ENCODE results near the gene DYRK1A.

Gene DYRK1A

GRCh38 chr21:37378700-37379139, 12.1 kb downstream of the DYRK1A start:
- H3K9me3 ChIP-seq (ENCODE audit: control insufficient read depth, low read length): no peaks in the 10 kb centered on the region
- peaks cover 36% of the 10 kb centered on the region for H3K4me1 ChIP-seq (ENCODE audit: control insufficient read depth, insufficient read depth, low read length)
- H3K36me3 ChIP-seq (ENCODE audit: control insufficient read depth, insufficient read depth, low read length): no peaks in the 10 kb centered on the region
- H3K4me3 ChIP-seq (ENCODE audit: low read length): no peak overlapping the region
- H3K27me3 ChIP-seq (ENCODE audit: control insufficient read depth, insufficient read depth, low read length): no peaks in the 10 kb centered on the region
- H3K9ac ChIP-seq (ENCODE audit: low read length): no peak overlapping the region

- Histone ChIP-seq H3K4me1 (ENCODE audit: control insufficient read depth, insufficient read depth, low read length) (peaks cover 27% of the 10 kb centered on the region), H3K9ac (ENCODE audit: low read length) (no peak overlapping the region), H3K36me3 (ENCODE audit: control insufficient read depth, insufficient read depth, low read length) (no peaks in the 10 kb centered on the region), H3K27me3 (ENCODE audit: control insufficient read depth, insufficient read depth, low read length) (no peaks in the 10 kb centered on the region), H3K4me3 (ENCODE audit: low read length) (no peak overlapping the region), H3K9me3 (ENCODE audit: control insufficient read depth, low read length) (no peaks in the 10 kb centered on the region)
These were observed 14.1 kb downstream of the DYRK1A start for GRCh38 chr21:37380349-37381323.

GRCh38 chr21:37381883-37382585, 15.5 kb downstream of the DYRK1A start:
- no peaks in the 10 kb centered on the region for H3K27me3 ChIP-seq (ENCODE audit: control insufficient read depth, insufficient read depth, low read length)
- no peak overlapping the region for H3K4me3 ChIP-seq (ENCODE audit: low read length)
- H3K9me3 ChIP-seq (ENCODE audit: control insufficient read depth, low read length): no peaks in the 10 kb centered on the region
- no peaks in the 10 kb centered on the region for H3K36me3 ChIP-seq (ENCODE audit: control insufficient read depth, insufficient read depth, low read length)
- peaks cover 24% of the 10 kb centered on the region for H3K4me1 ChIP-seq (ENCODE audit: control insufficient read depth, insufficient read depth, low read length)
- H3K9ac ChIP-seq (ENCODE audit: low read length): no peak overlapping the region

GRCh38 chr21:37383086-37383485, 16.5 kb downstream of the DYRK1A start:
- Histone ChIP-seq H3K27me3 (ENCODE audit: control insufficient read depth, insufficient read depth, low read length) (no peaks in the 10 kb centered on the region), H3K4me3 (ENCODE audit: low read length) (no peak overlapping the region), H3K36me3 (ENCODE audit: control insufficient read depth, insufficient read depth, low read length) (no peaks in the 10 kb centered on the region), H3K9me3 (ENCODE audit: control insufficient read depth, low read length) (no peaks in the 10 kb centered on the region), H3K4me1 (ENCODE audit: control insufficient read depth, insufficient read depth, low read length) (peaks cover 24% of the 10 kb centered on the region), H3K9ac (ENCODE audit: low read length) (no peak overlapping the region)

- Histone ChIP-seq H3K36me3 (ENCODE audit: control insufficient read depth, insufficient read depth, low read length) (no peaks in the 10 kb centered on the region), H3K27me3 (ENCODE audit: control insufficient read depth, insufficient read depth, low read length) (no peaks in the 10 kb centered on the region), H3K9ac (ENCODE audit: low read length) (no peak overlapping the region), H3K4me1 (ENCODE audit: control insufficient read depth, insufficient read depth, low read length) (peaks cover 17% of the 10 kb centered on the region), H3K4me3 (ENCODE audit: low read length) (no peak overlapping the region), H3K9me3 (ENCODE audit: control insufficient read depth, low read length) (no peaks in the 10 kb centered on the region)
These were observed 17.3 kb downstream of the DYRK1A start for GRCh38 chr21:37383784-37384311.

- H3K36me3 ChIP-seq (ENCODE audit: control insufficient read depth, insufficient read depth, low read length): no peaks in the 10 kb centered on the region
- H3K9me3 ChIP-seq (ENCODE audit: control insufficient read depth, low read length): no peaks in the 10 kb centered on the region
- H3K4me3 ChIP-seq (ENCODE audit: low read length): no peak overlapping the region
- H3K27me3 ChIP-seq (ENCODE audit: control insufficient read depth, insufficient read depth, low read length): no peaks in the 10 kb centered on the region
- no peak overlapping the region for H3K9ac ChIP-seq (ENCODE audit: low read length)
- H3K4me1 ChIP-seq (ENCODE audit: control insufficient read depth, insufficient read depth, low read length): peaks cover 14% of the 10 kb centered on the region
These were observed 17.8 kb downstream of the DYRK1A start for GRCh38 chr21:37384416-37384815.

GRCh38 chr21:37385179-37385765, 18.7 kb downstream of the DYRK1A start:
- H3K9me3 ChIP-seq (ENCODE audit: control insufficient read depth, low read length): no peaks in the 10 kb centered on the region
- H3K36me3 ChIP-seq (ENCODE audit: control insufficient read depth, insufficient read depth, low read length): no peaks in the 10 kb centered on the region
- H3K9ac ChIP-seq (ENCODE audit: low read length): no peak overlapping the region
- H3K27me3 ChIP-seq (ENCODE audit: control insufficient read depth, insufficient read depth, low read length): no peaks in the 10 kb centered on the region
- no peak overlapping the region for H3K4me3 ChIP-seq (ENCODE audit: low read length)
- peaks cover 14% of the 10 kb centered on the region for H3K4me1 ChIP-seq (ENCODE audit: control insufficient read depth, insufficient read depth, low read length)

- Histone ChIP-seq H3K9ac (ENCODE audit: low read length) (no peak overlapping the region), H3K27me3 (ENCODE audit: control insufficient read depth, insufficient read depth, low read length) (no peaks in the 10 kb centered on the region), H3K4me1 (ENCODE audit: control insufficient read depth, insufficient read depth, low read length) (peaks cover 11% of the 10 kb centered on the region), H3K9me3 (ENCODE audit: control insufficient read depth, low read length) (no peaks in the 10 kb centered on the region), H3K4me3 (ENCODE audit: low read length) (no peak overlapping the region), H3K36me3 (ENCODE audit: control insufficient read depth, insufficient read depth, low read length) (no peaks in the 10 kb centered on the region)
These were observed 19.6 kb downstream of the DYRK1A start for GRCh38 chr21:37386151-37386550.

GRCh38 chr21:37389456-37389855, 22.9 kb downstream of the DYRK1A start:
- Histone ChIP-seq H3K4me3 (ENCODE audit: low read length) (no peak overlapping the region), H3K9ac (ENCODE audit: low read length) (no peak overlapping the region), H3K9me3 (ENCODE audit: control insufficient read depth, low read length) (no peaks in the 10 kb centered on the region), H3K36me3 (ENCODE audit: control insufficient read depth, insufficient read depth, low read length) (no peaks in the 10 kb centered on the region), H3K27me3 (ENCODE audit: control insufficient read depth, insufficient read depth, low read length) (no peaks in the 10 kb centered on the region), H3K4me1 (ENCODE audit: control insufficient read depth, insufficient read depth, low read length) (peaks cover 23% of the 10 kb centered on the region)

GRCh38 chr21:37391666-37392065, 25.1 kb downstream of the DYRK1A start:
- Histone ChIP-seq H3K4me1 (ENCODE audit: control insufficient read depth, insufficient read depth, low read length) (peaks cover 18% of the 10 kb centered on the region), H3K4me3 (ENCODE audit: low read length) (no peak overlapping the region), H3K9me3 (ENCODE audit: control insufficient read depth, low read length) (no peaks in the 10 kb centered on the region), H3K36me3 (ENCODE audit: control insufficient read depth, insufficient read depth, low read length) (no peaks in the 10 kb centered on the region), H3K27me3 (ENCODE audit: control insufficient read depth, insufficient read depth, low read length) (no peaks in the 10 kb centered on the region), H3K9ac (ENCODE audit: low read length) (no peak overlapping the region)

- H3K4me3 ChIP-seq (ENCODE audit: low read length): no peak overlapping the region
- H3K36me3 ChIP-seq (ENCODE audit: control insufficient read depth, insufficient read depth, low read length): no peaks in the 10 kb centered on the region
- H3K27me3 ChIP-seq (ENCODE audit: control insufficient read depth, insufficient read depth, low read length): no peaks in the 10 kb centered on the region
- no peaks in the 10 kb centered on the region for H3K9me3 ChIP-seq (ENCODE audit: control insufficient read depth, low read length)
- H3K9ac ChIP-seq (ENCODE audit: low read length): no peak overlapping the region
- H3K4me1 ChIP-seq (ENCODE audit: control insufficient read depth, insufficient read depth, low read length): peaks cover 14% of the 10 kb centered on the region
These were observed 25.9 kb downstream of the DYRK1A start for GRCh38 chr21:37392441-37392840.

- H3K9ac ChIP-seq (ENCODE audit: low read length): no peak overlapping the region
- H3K27me3 ChIP-seq (ENCODE audit: control insufficient read depth, insufficient read depth, low read length): no peaks in the 10 kb centered on the region
- peaks cover 14% of the 10 kb centered on the region for H3K4me1 ChIP-seq (ENCODE audit: control insufficient read depth, insufficient read depth, low read length)
- H3K4me3 ChIP-seq (ENCODE audit: low read length): no peak overlapping the region
- H3K9me3 ChIP-seq (ENCODE audit: control insufficient read depth, low read length): no peaks in the 10 kb centered on the region
- no peaks in the 10 kb centered on the region for H3K36me3 ChIP-seq (ENCODE audit: control insufficient read depth, insufficient read depth, low read length)
These were observed 26.5 kb downstream of the DYRK1A start for GRCh38 chr21:37393030-37393429.
